ENCODE results near the gene GTF3C5. TPM values are rescaled to one million over a fixed set of nuclear protein-coding genes. Genes with fewer than 3 reads are reported as not detected.

Gene GTF3C5
- 62.7 TPM for polyA plus RNA-seq (2013, experiment 1 of 2)
- polyA plus RNA-seq (2013, experiment 2 of 2), result 63.6 TPM

GRCh38 chr9:133030317-133031129 is at the start of gene GTF3C5:
GTF3C5 (plus strand) TSS chr9:133030997; CDS start chr9:133031012, 15 bp downstream.
- Histone ChIP-seq H3K36me3 (ENCODE audit: insufficient read depth, low read length) (peaks cover 18% of the 10 kb centered on the region), H3K27me3 (ENCODE audit: insufficient read depth, low read length) (0 out of 2 replicates have a peak, but pooled peaks cover 4% of the 10 kb centered on the region), H3K4me3 (ENCODE audit: low read length) (peak within 1 kb of the TSS; percentile 98), H3K4me1 (ENCODE audit: insufficient read depth, low read length) (no peaks in the 10 kb centered on the region), H3K9me3 (ENCODE audit: insufficient read depth, low read depth, low read length) (no peaks in the 10 kb centered on the region), H3K9ac (ENCODE audit: low read depth, low read length) (peak within 1 kb of the TSS; percentile 93), H3K27ac (ENCODE audit: low read depth, low read length) (peak within 1 kb of the TSS; percentile 92)
- WGBS, result under 1% methylated on average over 63 of the region's 63 CpGs

- H3K36me3 ChIP-seq (ENCODE audit: insufficient read depth, low read length), result no peaks in the 10 kb centered on the region
- 92% methylated on average over 8 of the region's 8 CpGs for WGBS
- no peaks in the 10 kb centered on the region for H3K9me3 ChIP-seq (ENCODE audit: insufficient read depth, low read depth, low read length)
- H3K9ac ChIP-seq (ENCODE audit: low read depth, low read length), result no peak overlapping the region
- peaks cover 34% of the 10 kb centered on the region for H3K27me3 ChIP-seq (ENCODE audit: insufficient read depth, low read length)
- no peaks in the 10 kb centered on the region for H3K4me1 ChIP-seq (ENCODE audit: insufficient read depth, low read length)
- no peak overlapping the region for H3K4me3 ChIP-seq (ENCODE audit: low read length)
- no peak overlapping the region for H3K27ac ChIP-seq (ENCODE audit: low read depth, low read length)
Measured at GRCh38 chr9:132982458-132982857, 48.3 kb upstream of the GTF3C5 start.

- Histone ChIP-seq H3K9me3 (ENCODE audit: insufficient read depth, low read depth, low read length) (no peaks in the 10 kb centered on the region), H3K9ac (ENCODE audit: low read depth, low read length) (no peak overlapping the region), H3K27ac (ENCODE audit: low read depth, low read length) (no peak overlapping the region), H3K4me3 (ENCODE audit: low read length) (no peak overlapping the region), H3K27me3 (ENCODE audit: insufficient read depth, low read length) (peaks cover 25% of the 10 kb centered on the region), H3K36me3 (ENCODE audit: insufficient read depth, low read length) (no peaks in the 10 kb centered on the region), H3K4me1 (ENCODE audit: insufficient read depth, low read length) (no peaks in the 10 kb centered on the region)
- 91% methylated on average over 11 of the region's 11 CpGs for WGBS
Measured at GRCh38 chr9:132983491-132984201, 47.2 kb upstream of the GTF3C5 start.

GRCh38 chr9:132984202-132985070 is 46.4 kb upstream of the GTF3C5 start:
- Histone ChIP-seq H3K4me1 (ENCODE audit: insufficient read depth, low read length) (no peaks in the 10 kb centered on the region), H3K27me3 (ENCODE audit: insufficient read depth, low read length) (peaks cover 17% of the 10 kb centered on the region)
- WGBS, result 89% methylated on average over 20 of the region's 20 CpGs

GRCh38 chr9:132985071-132985350 is 45.8 kb upstream of the GTF3C5 start:
- Histone ChIP-seq H3K27ac (ENCODE audit: low read depth, low read length) (no peak overlapping the region), H3K27me3 (ENCODE audit: insufficient read depth, low read length) (peaks cover 11% of the 10 kb centered on the region), H3K4me1 (ENCODE audit: insufficient read depth, low read length) (no peaks in the 10 kb centered on the region), H3K9ac (ENCODE audit: low read depth, low read length) (no peak overlapping the region), H3K36me3 (ENCODE audit: insufficient read depth, low read length) (no peaks in the 10 kb centered on the region), H3K4me3 (ENCODE audit: low read length) (no peak overlapping the region), H3K9me3 (ENCODE audit: insufficient read depth, low read depth, low read length) (no peaks in the 10 kb centered on the region)
- WGBS, result 83% methylated on average over 4 of the region's 4 CpGs

More at GRCh38 chr9:132984202-132985070, 46.4 kb upstream of the GTF3C5 start:
- H3K4me3 ChIP-seq (ENCODE audit: low read length), result no peak overlapping the region
- H3K9ac ChIP-seq (ENCODE audit: low read depth, low read length), result no peak overlapping the region
- no peaks in the 10 kb centered on the region for H3K36me3 ChIP-seq (ENCODE audit: insufficient read depth, low read length)
- H3K9me3 ChIP-seq (ENCODE audit: insufficient read depth, low read depth, low read length), result no peaks in the 10 kb centered on the region
- no peak overlapping the region for H3K27ac ChIP-seq (ENCODE audit: low read depth, low read length)

GRCh38 chr9:132985489-132985888 is 45.3 kb upstream of the GTF3C5 start:
- peaks cover 7% of the 10 kb centered on the region for H3K27me3 ChIP-seq (ENCODE audit: insufficient read depth, low read length)
- H3K9me3 ChIP-seq (ENCODE audit: insufficient read depth, low read depth, low read length), result no peaks in the 10 kb centered on the region
- WGBS, result 89% methylated on average over 8 of the region's 8 CpGs
- H3K4me1 ChIP-seq (ENCODE audit: insufficient read depth, low read length), result no peaks in the 10 kb centered on the region
- no peak overlapping the region for H3K27ac ChIP-seq (ENCODE audit: low read depth, low read length)
- H3K4me3 ChIP-seq (ENCODE audit: low read length), result no peak overlapping the region
- H3K9ac ChIP-seq (ENCODE audit: low read depth, low read length), result no peak overlapping the region
- H3K36me3 ChIP-seq (ENCODE audit: insufficient read depth, low read length), result no peaks in the 10 kb centered on the region

GRCh38 chr9:132986114-132986513 is 44.7 kb upstream of the GTF3C5 start:
- WGBS, result 90% methylated on average over 13 of the region's 13 CpGs
- Histone ChIP-seq H3K27me3 (ENCODE audit: insufficient read depth, low read length) (peaks cover 2% of the 10 kb centered on the region; the same call in 1 of the 2 replicates), H3K36me3 (ENCODE audit: insufficient read depth, low read length) (no peaks in the 10 kb centered on the region), H3K4me1 (ENCODE audit: insufficient read depth, low read length) (no peaks in the 10 kb centered on the region), H3K9me3 (ENCODE audit: insufficient read depth, low read depth, low read length) (no peaks in the 10 kb centered on the region), H3K4me3 (ENCODE audit: low read length) (no peak overlapping the region), H3K9ac (ENCODE audit: low read depth, low read length) (no peak overlapping the region), H3K27ac (ENCODE audit: low read depth, low read length) (no peak overlapping the region)

GRCh38 chr9:132986640-132987620 is 43.9 kb upstream of the GTF3C5 start:
- no peak overlapping the region for H3K9ac ChIP-seq (ENCODE audit: low read depth, low read length)
- 87% methylated on average over 26 of the region's 26 CpGs for WGBS
- no peaks in the 10 kb centered on the region for H3K36me3 ChIP-seq (ENCODE audit: insufficient read depth, low read length)
- H3K27me3 ChIP-seq (ENCODE audit: insufficient read depth, low read length), result peaks cover 2% of the 10 kb centered on the region; the same call in 1 of the 2 replicates
- no peaks in the 10 kb centered on the region for H3K4me1 ChIP-seq (ENCODE audit: insufficient read depth, low read length)
- no peaks in the 10 kb centered on the region for H3K9me3 ChIP-seq (ENCODE audit: insufficient read depth, low read depth, low read length)
- no peak overlapping the region for H3K27ac ChIP-seq (ENCODE audit: low read depth, low read length)
- H3K4me3 ChIP-seq (ENCODE audit: low read length), result no peak overlapping the region

- Histone ChIP-seq H3K9ac (ENCODE audit: low read depth, low read length) (no peak overlapping the region), H3K4me3 (ENCODE audit: low read length) (no peak overlapping the region), H3K4me1 (ENCODE audit: insufficient read depth, low read length) (no peaks in the 10 kb centered on the region), H3K27ac (ENCODE audit: low read depth, low read length) (no peak overlapping the region), H3K27me3 (ENCODE audit: insufficient read depth, low read length) (no peaks in the 10 kb centered on the region; the same call in 1 of the 2 replicates), H3K9me3 (ENCODE audit: insufficient read depth, low read depth, low read length) (no peaks in the 10 kb centered on the region), H3K36me3 (ENCODE audit: insufficient read depth, low read length) (no peaks in the 10 kb centered on the region)
- 91% methylated on average over 14 of the region's 14 CpGs for WGBS
Measured at GRCh38 chr9:132988244-132989013, 42.4 kb upstream of the GTF3C5 start.

GRCh38 chr9:132989014-132989310 is 41.8 kb upstream of the GTF3C5 start:
- WGBS, result 94% methylated on average over 13 of the region's 13 CpGs
- no peak overlapping the region for H3K9ac ChIP-seq (ENCODE audit: low read depth, low read length)
- H3K27me3 ChIP-seq (ENCODE audit: insufficient read depth, low read length), result no peaks in the 10 kb centered on the region; the same call in 1 of the 2 replicates
- no peak overlapping the region for H3K4me3 ChIP-seq (ENCODE audit: low read length)
- no peak overlapping the region for H3K27ac ChIP-seq (ENCODE audit: low read depth, low read length)
- H3K36me3 ChIP-seq (ENCODE audit: insufficient read depth, low read length), result no peaks in the 10 kb centered on the region
- H3K4me1 ChIP-seq (ENCODE audit: insufficient read depth, low read length), result 0 out of 2 replicates have a peak, but pooled peaks cover 5% of the 10 kb centered on the region
- H3K9me3 ChIP-seq (ENCODE audit: insufficient read depth, low read depth, low read length), result no peaks in the 10 kb centered on the region
